Hippocampal formation (tissue), 2 donors: ENCODE measurements around the gene EPHA7.

ENCODE experiments used
- DNase-seq, 2 donors: peaks; one replicate each; lab custom pipeline; 2025; lab: John Stamatoyannopoulos, UW

The EPHA7 gene

GRCh38 chr6:93248631-93249030, 170.7 kb downstream of the EPHA7 start:
- DNase-seq, result no peak

- DNase-seq, result no peak
Measured at GRCh38 chr6:93243231-93243778, 176.1 kb downstream of the EPHA7 start.

GRCh38 chr6:93242049-93242448, 177.3 kb downstream of the EPHA7 start:
- DNase-seq, result no peak

GRCh38 chr6:93238632-93239031, 180.7 kb downstream of the EPHA7 start:
- DNase-seq, result no peak

- DNase-seq, result no peak
Measured at GRCh38 chr6:93235775-93236174, 183.6 kb downstream of the EPHA7 start.

GRCh38 chr6:93226822-93227221, 192.5 kb downstream of the EPHA7 start:
- DNase-seq, result no peak

GRCh38 chr6:93222071-93222851, 197.1 kb downstream of the EPHA7 start:
- no peak for DNase-seq

- DNase-seq, result no peak
Measured at GRCh38 chr6:93219447-93219846, 199.9 kb downstream of the EPHA7 start.

GRCh38 chr6:93218096-93218495, 201.3 kb downstream of the EPHA7 start:
- DNase-seq, result no peak

GRCh38 chr6:93213028-93213427, 206.3 kb downstream of the EPHA7 start:
- DNase-seq, result no peak

GRCh38 chr6:93210908-93211307, 208.5 kb downstream of the EPHA7 start:
- DNase-seq, result no peak

GRCh38 chr6:93209358-93209757, 210.0 kb downstream of the EPHA7 start:
- DNase-seq, result no peak

- DNase-seq, result peak in 1 of 2 donors; percentile 13
Measured at GRCh38 chr6:93196406-93196970, 222.9 kb downstream of the EPHA7 start.

- no peak for DNase-seq
Measured at GRCh38 chr6:93194480-93194879, 224.9 kb downstream of the EPHA7 start.

- DNase-seq, result no peak
Measured at GRCh38 chr6:93193868-93194267, 225.5 kb downstream of the EPHA7 start.
